Heart left ventricle (tissue), 16 donors: Measurements from ENCODE around the gene WDR5. TPM values are rescaled to one million over a fixed set of nuclear protein-coding genes. Genes with fewer than 3 reads are reported as not detected.
A peak's percentile ranks its signal among the peaks of the same experiment; 100 is the strongest.

Source experiments
- ATAC-seq, 4 donors: fragments of 200-7000 bp; cut with Tn5 transposase; one replicate each; pipeline ENCODE4 v1.9.1; 2020 to 2022; ENCODE audit warnings: moderate library complexity in 4 of 4, mild to moderate bottlenecking in 3 of 4, moderate number of reproducible peaks in 1 of 4
- DNase-seq, 5 donors: peaks; one replicate each; pipeline ENCODE4 v3.0.0-alpha.2; 2020
- H3K27ac ChIP-seq, 12 donors: fragments of 200-600 bp; sonication (generic) in 4 of 12; one replicate each; pipeline versions ENCODE4 v1.5.0 to v1.8.0; 2016 to 2022; ENCODE audit warnings: mild to moderate bottlenecking in 2 of 12
- H3K27me3 ChIP-seq, 9 donors: fragments of 200-600 bp; sonication (generic) in 2 of 9; one replicate each; pipeline versions ENCODE4 v1.5.1 to v1.8.0; 2016 to 2022; ENCODE audit warnings: mild to moderate bottlenecking in 3 of 9
- H3K36me3 ChIP-seq, 9 donors: fragments of 200-600 bp; sonication (generic) in 2 of 9; one replicate each; pipeline versions ENCODE4 v1.5.0 to v1.8.0; 2018 to 2022; ENCODE audit warnings: mild to moderate bottlenecking in 2 of 9
- H3K4me1 ChIP-seq, 12 donors: fragments of 200-600 bp; sonication (generic) in 4 of 12; one replicate each; pipeline versions ENCODE4 v1.5.0 to v1.8.0; 2016 to 2022; ENCODE audit warnings: mild to moderate bottlenecking in 3 of 12
- H3K4me3 ChIP-seq, 12 donors: fragments of 200-600 bp; sonication (generic) in 4 of 12; one replicate each; pipeline versions ENCODE4 v1.5.0 to v1.8.0; 2017 to 2022; ENCODE audit warnings: mild to moderate bottlenecking in 9 of 12, moderate library complexity in 4 of 12
- H3K9me3 ChIP-seq, 12 donors: fragments of 200-600 bp; sonication (generic) in 4 of 12; one replicate each; pipeline versions ENCODE4 v1.5.0 to v1.8.0; 2016 to 2022; ENCODE audit warnings: mild to moderate bottlenecking in 1 of 12
- CTCF ChIP-seq, 12 donors: fragments of 200-600 bp; sonication (generic) in 4 of 12; IDR thresholded peaks; one replicate each; pipeline versions ENCODE4 v1.5.0 to v1.8.0; 2018 to 2022; ENCODE audit warnings: antibody characterized with exemption in 12 of 12, mild to moderate bottlenecking in 5 of 12
- POLR2A ChIP-seq, 2 donors: fragments of 450-650 bp; IDR thresholded peaks; one replicate each; pipeline ENCODE4 v1.6.1; 2017; ENCODE audit warnings: antibody characterized with exemption in 2 of 2, mild to moderate bottlenecking in 2 of 2, moderate library complexity in 2 of 2
- WGBS, 4 donors: extraction: QIAGEN DNeasy Blood & Tissue Kit in 2 of 4; methylation state at CpG; one replicate each; pipeline versions ENCODE4 v1.1.5 to v1.1.7; 2013 to 2018; 5-methylcytosine and 5-hydroxymethylcytosine counted together
- intact Hi-C, 10 donors: fragments of 100-400 bp; cut with DNase I; formaldehyde crosslinking; loops; one replicate each; pipeline versions ENCODE4 v1.11.1 to v1.14.2; 2022
- polyA plus RNA-seq, 2 donors: library from polyadenylated mRNA; stranded (reverse); fragments of 200-250 nt; gene quantifications; one replicate each; pipeline ENCODE4 v1.2.3, GENCODE V29; 2013
- total RNA-seq, 9 donors: library from RNA; depleted of rRNA in 2 of 9; stranded (reverse); fragments of >200 nt in 2 of 9; fragmentation: NEBNext Ultra II Directional in 3 of 9; extraction: Animal tissue kit (Norgen Biotek cat#: 25700) in 3 of 9; gene quantifications; one replicate each; pipeline versions ENCODE4 v1.1.0 to v1.2.4, GENCODE V29; 2016 to 2023
- donor health status: ischemic (EF 13 %, LVEDD 7.1; RV severe dilation, severe dysfunction).
- donor health status: healthy with polysubstance abuse.
- donor health status: DM: no; HTN: yes; CAD: no.
- donor health status: DM: no; HTN: no; CAD: no.
- donor health status: ischemic (EF 25% LVEDD 6.9; RV normal size, moderate dysfunction).
- donor health status: ischemic (EF 25% LVEDD 5.7; RV mildly dilated, moderate dysfunction).
- donor health status: healthy.
- donor health status: DM: yes; HTN: yes; CAD: no.
- donor health status: ischemic (EF 35%, LVEDD 5.7; RV mildly dilated, moderate dysfunction).
- donor health status: nonischemic (EF 11% LVEDD 7.7; RV severe dilation, severe dysfunction).
- donor health status: DM: yes; HTN: yes; CAD: no.
- donor health status: PGD.
- donor health status: ischemic (EF 29% LVEDD 5.4; RV normal size, mild dysfunction).
- donor health status: nonischemic (EF 23%, LVEDD 6.1; RV moderate dilation, normal function).

The WDR5 gene
- total and polyA plus RNA-seq, 11 donors: 12.9 to 24.7 (median 17.2) TPM

GRCh38 chr9:134136996-134137299, 1.1 kb downstream of the WDR5 start:
- Histone ChIP-seq H3K4me1 (peaks cover 0 to 42% (median 34%) of the 10 kb centered on the region in 12 donors), H3K27ac (peak overlapping the region in 3 of 12 donors; percentile 55 to 72 (median 63)), H3K9me3 (no peaks in the 10 kb centered on the region), H3K36me3 (peaks cover 0 to 24% (median 23%) of the 10 kb centered on the region in 9 donors), H3K4me3 (peak overlapping the region; percentile 77 to 97 (median 85)), H3K27me3 (no peaks in the 10 kb centered on the region)
- WGBS, 4 donors: 48 to 71% (median 52%) methylated on average over 5 to 7 of the region's 7 CpGs
- no peak for TF ChIP-seq CTCF (IDR thresholded peaks at IDR 0.05)
- TF ChIP-seq POLR2A (IDR thresholded peaks at IDR 0.05): no peak
- DNase-seq (no peak), ATAC-seq (no peak)
- intact Hi-C loops: loop anchor here in 3 of 10 donors (5.0 to 10.0 kb wide), 3 partner anchors 62 to 72 kb away; partner anchors contain the start of gene BRD3 (in 2 of the 3)

GRCh38 chr9:134138292-134138691, 2.4 kb downstream of the WDR5 start:
- ATAC-seq: peak in 1 of 4 donors; percentile 36
- no peaks in the 10 kb centered on the region for H3K9me3 ChIP-seq
- TF ChIP-seq CTCF (IDR thresholded peaks at IDR 0.05) (no peak), POLR2A (IDR thresholded peaks at IDR 0.05) (no peak)
- 57 to 78% (median 71%) methylated on average over 9 to 10 of the region's 10 CpGs for WGBS, 4 donors
- peaks cover 0 to 38% (median 36%) of the 10 kb centered on the region in 9 donors for H3K36me3 ChIP-seq
- intact Hi-C loops: loop anchor here in 3 of 10 donors (5.0 to 10.0 kb wide), 3 partner anchors 63 to 73 kb away; partner anchors contain the start of gene BRD3 (in 2 of the 3)
- H3K27me3 ChIP-seq: no peaks in the 10 kb centered on the region
- DNase-seq: no peak
- no peak overlapping the region for H3K4me3 ChIP-seq
- H3K4me1 ChIP-seq: peaks cover 0 to 42% (median 34%) of the 10 kb centered on the region in 12 donors
- no peak overlapping the region for H3K27ac ChIP-seq

GRCh38 chr9:134139081-134139480, 3.2 kb downstream of the WDR5 start:
- WGBS, 4 donors: 60 to 71% (median 63%) methylated on average over 9 to 11 of the region's 11 CpGs
- Histone ChIP-seq H3K4me3 (no peak overlapping the region), H3K4me1 (peaks cover 0 to 42% (median 33%) of the 10 kb centered on the region in 12 donors), H3K36me3 (peaks cover 0 to 46% (median 44%) of the 10 kb centered on the region in 9 donors), H3K27ac (no peak overlapping the region), H3K27me3 (no peaks in the 10 kb centered on the region), H3K9me3 (no peaks in the 10 kb centered on the region)
- TF ChIP-seq POLR2A (IDR thresholded peaks at IDR 0.05) (no peak), CTCF (IDR thresholded peaks at IDR 0.05) (no peak)
- ATAC-seq (no peak), DNase-seq (no peak)
- intact Hi-C loops: loop anchor here in 3 of 10 donors (5.0 to 10.0 kb wide), 3 partner anchors 64 to 74 kb away; partner anchors contain the start of gene BRD3 (in 2 of the 3)

GRCh38 chr9:134141906-134142305, 6.0 kb downstream of the WDR5 start:
- 83 to 96% (median 89%) methylated on average over 10 to 13 of the region's 13 CpGs for WGBS, 4 donors
- intact Hi-C loops: no loop called here
- TF ChIP-seq POLR2A (IDR thresholded peaks at IDR 0.05): no peak
- TF ChIP-seq CTCF (IDR thresholded peaks at IDR 0.05): no peak
- ATAC-seq (no peak), DNase-seq (no peak)
- Histone ChIP-seq H3K27ac (no peak overlapping the region), H3K36me3 (peaks cover 0 to 73% (median 70%) of the 10 kb centered on the region in 9 donors), H3K27me3 (no peaks in the 10 kb centered on the region), H3K4me3 (no peak overlapping the region), H3K9me3 (no peaks in the 10 kb centered on the region), H3K4me1 (peaks cover 0 to 26% (median 22%) of the 10 kb centered on the region in 12 donors)
